ENCODE results near the gene GPR137B. TPM values are rescaled to one million over a fixed set of nuclear protein-coding genes. Genes with fewer than 3 reads are reported as not detected.

Gene GPR137B
- total and polyA plus RNA-seq, 8 donors: 9.3 to 37.4 (median 12.7) TPM

- TF ChIP-seq CTCF (IDR thresholded peaks at IDR 0.05): no peak
- H3K27ac ChIP-seq: peak overlapping the region in 1 of 2 donors; percentile 35
- peak in 3 of 4 donors; percentile 0 to 60 (median 30) for DNase-seq
- peaks cover 0 to 4% of the 10 kb centered on the region in 2 donors for H3K4me1 ChIP-seq
- peak; percentile 91 for ATAC-seq
- H3K4me3 ChIP-seq: no peak overlapping the region
- peaks cover 0 to 26% of the 10 kb centered on the region in 2 donors for H3K36me3 ChIP-seq
- intact Hi-C loops (cut with DNase I): no loop called here
- H3K27me3 ChIP-seq: no peaks in the 10 kb centered on the region
- H3K9me3 ChIP-seq: peaks cover 0 to 4% of the 10 kb centered on the region in 2 donors
Observed at GRCh38 chr1:236206548-236206947, 64.2 kb downstream of the GPR137B start.

- Histone ChIP-seq H3K4me3 (no peak overlapping the region), H3K4me1 (peaks cover 0 to 4% of the 10 kb centered on the region in 2 donors), H3K27me3 (no peaks in the 10 kb centered on the region), H3K9me3 (peaks cover 0 to 1% of the 10 kb centered on the region in 2 donors), H3K27ac (peak overlapping the region in 1 of 2 donors; percentile 35), H3K36me3 (peaks cover 0 to 24% of the 10 kb centered on the region in 2 donors)
- no peak for TF ChIP-seq CTCF (IDR thresholded peaks at IDR 0.05)
- DNase-seq: peak in 2 of 4 donors; percentile 11 to 31
- intact Hi-C loops (cut with DNase I): no loop called here
- ATAC-seq: peak; percentile 31
Observed at GRCh38 chr1:236207121-236207520, 64.8 kb downstream of the GPR137B start.

GRCh38 chr1:236207569-236207968, 65.2 kb downstream of the GPR137B start:
- H3K27ac ChIP-seq: no peak overlapping the region
- DNase-seq (no peak), ATAC-seq (no peak)
- H3K36me3 ChIP-seq: peaks cover 0 to 20% of the 10 kb centered on the region in 2 donors
- intact Hi-C loops (cut with DNase I): no loop called here
- H3K4me3 ChIP-seq: no peak overlapping the region
- no peak for TF ChIP-seq CTCF (IDR thresholded peaks at IDR 0.05)
- no peaks in the 10 kb centered on the region for H3K9me3 ChIP-seq
- H3K4me1 ChIP-seq: peaks cover 0 to 4% of the 10 kb centered on the region in 2 donors
- H3K27me3 ChIP-seq: no peaks in the 10 kb centered on the region

GRCh38 chr1:236209185-236209584, 66.8 kb downstream of the GPR137B start:
- Histone ChIP-seq H3K9me3 (no peaks in the 10 kb centered on the region), H3K4me3 (no peak overlapping the region), H3K4me1 (peaks cover 0 to 4% of the 10 kb centered on the region in 2 donors), H3K36me3 (peaks cover 0 to 15% of the 10 kb centered on the region in 2 donors), H3K27ac (no peak overlapping the region), H3K27me3 (no peaks in the 10 kb centered on the region)
- DNase-seq (no peak), ATAC-seq (no peak)
- intact Hi-C loops (cut with DNase I): no loop called here
- TF ChIP-seq CTCF (IDR thresholded peaks at IDR 0.05): no peak

GRCh38 chr1:236209713-236210112, 67.4 kb downstream of the GPR137B start:
- H3K9me3 ChIP-seq: no peaks in the 10 kb centered on the region
- H3K27ac ChIP-seq: no peak overlapping the region
- ATAC-seq (no peak), DNase-seq (no peak)
- H3K4me1 ChIP-seq: peaks cover 0 to 4% of the 10 kb centered on the region in 2 donors
- H3K4me3 ChIP-seq: no peak overlapping the region
- intact Hi-C loops (cut with DNase I): no loop called here
- TF ChIP-seq CTCF (IDR thresholded peaks at IDR 0.05): no peak
- no peaks in the 10 kb centered on the region for H3K27me3 ChIP-seq
- H3K36me3 ChIP-seq: peaks cover 0 to 15% of the 10 kb centered on the region in 2 donors

All from left lung (tissue), 10 donors.